ENCODE data around the gene ZNF497. TPM values are rescaled to one million over a fixed set of nuclear protein-coding genes. Genes with fewer than 3 reads are reported as not detected.
A peak's percentile ranks its signal among the peaks of the same experiment; 100 is the strongest.

ZNF497 gene
- total and polyA plus RNA-seq, 2 of the 13 experiments (the other 11 are each of a cell fraction or from before 2014, with no cell fraction given): 1.5 to 1.9 TPM

- TF ChIP-seq ZNF557 (CRISPR knock-in tag; IDR thresholded peaks at IDR 0.05): no peak
- no peak for TF ChIP-seq SRSF1 (optimal IDR thresholded peaks at IDR 0.05; ENCODE audit: low read depth, low read length)
- TF ChIP-seq KMT2B (CRISPR knock-in tag; IDR thresholded peaks at IDR 0.05): peak; percentile 97
- TF ChIP-seq ZNF234 (CRISPR knock-in tag; conservative IDR thresholded peaks at IDR 0.05): no peak
- TF ChIP-seq ZC3H13 (CRISPR knock-in tag; IDR thresholded peaks at IDR 0.05): peak; percentile 96
- no peak for TF ChIP-seq NR2F6 (IDR thresholded peaks at IDR 0.05)
- TF ChIP-seq NR2F6 (CRISPR knock-in tag; IDR thresholded peaks at IDR 0.05): peak; percentile 27; the same call in 1 of the 2 replicates
- TF ChIP-seq, protein P1, sequence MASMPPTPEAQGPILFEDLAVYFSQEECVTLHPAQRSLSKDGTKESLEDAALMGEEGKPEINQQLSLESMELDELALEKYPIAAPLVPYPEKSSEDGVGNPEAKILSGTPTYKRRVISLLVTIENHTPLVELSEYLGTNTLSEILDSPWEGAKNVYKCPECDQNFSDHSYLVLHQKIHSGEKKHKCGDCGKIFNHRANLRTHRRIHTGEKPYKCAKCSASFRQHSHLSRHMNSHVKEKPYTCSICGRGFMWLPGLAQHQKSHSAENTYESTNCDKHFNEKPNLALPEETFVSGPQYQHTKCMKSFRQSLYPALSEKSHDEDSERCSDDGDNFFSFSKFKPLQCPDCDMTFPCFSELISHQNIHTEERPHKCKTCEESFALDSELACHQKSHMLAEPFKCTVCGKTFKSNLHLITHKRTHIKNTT (CRISPR knock-in tag; IDR thresholded peaks at IDR 0.05): 0 out of 2 replicates have a peak, but pooled peaks have one; percentile 39
- TF ChIP-seq DDIT3 (CRISPR knock-in tag; IDR thresholded peaks at IDR 0.05): no peak
- peak; percentile 53; the same call in 1 of the 2 replicates for TF ChIP-seq ZNF780A (CRISPR knock-in tag; IDR thresholded peaks at IDR 0.05)
- no peak for TF ChIP-seq RFX1 (IDR thresholded peaks at IDR 0.05)
- peak; percentile 48; the same call in 1 of the 2 replicates for TF ChIP-seq ZNF790 (CRISPR knock-in tag; IDR thresholded peaks at IDR 0.05; ENCODE audit: borderline replicate concordance)
- peak; percentile 45; the same call in 1 of the 2 replicates for TF ChIP-seq FOSL2 (CRISPR knock-in tag; IDR thresholded peaks at IDR 0.05)
- TF ChIP-seq RAD51 (IDR thresholded peaks at IDR 0.05; ENCODE audit: borderline replicate concordance): no peak
- peak; percentile 22 for TF ChIP-seq PRDM10 (CRISPR knock-in tag; IDR thresholded peaks at IDR 0.05; ENCODE audit: low read depth)
- TF ChIP-seq EED (CRISPR knock-in tag; IDR thresholded peaks at IDR 0.05): peak; percentile 83; the same call in 1 of the 2 replicates
- no peak for TF ChIP-seq ZNF468 (CRISPR knock-in tag; IDR thresholded peaks at IDR 0.05)
- peak in 1 of 2 experiments; percentile 40; a peak in 1 of 4 replicates for TF ChIP-seq EP300 (IDR thresholded peaks at IDR 0.05; ENCODE audit: low read depth in 2 of 2, low read length in 2 of 2)
- 0 out of 2 replicates have a peak, but pooled peaks have one; percentile 10 for TF ChIP-seq EP300 (CRISPR knock-in tag; IDR thresholded peaks at IDR 0.05; ENCODE audit: borderline replicate concordance)
- no peak for TF ChIP-seq SNRNP70 (IDR thresholded peaks at IDR 0.05; ENCODE audit: low read depth, low read length)
- TF ChIP-seq ZBTB2 (CRISPR knock-in tag; IDR thresholded peaks at IDR 0.05; ENCODE audit: low read depth): peak; percentile 71; the same call in 1 of the 2 replicates
- peak; percentile 85 to 89; a peak in 3 of 4 replicates for TF ChIP-seq KLF16 (CRISPR knock-in tag; IDR thresholded peaks at IDR 0.05)
- TF ChIP-seq ZNF207 (IDR thresholded peaks at IDR 0.05; ENCODE audit: borderline replicate concordance): no peak
- TF ChIP-seq TCF12 (IDR thresholded peaks at IDR 0.05): no peak
- no peak for TF ChIP-seq TCF12 (CRISPR knock-in tag; IDR thresholded peaks at IDR 0.05)
Observed at GRCh38 chr19:58326914-58327726, 35.4 kb downstream of the ZNF497 start, which contains the start of gene ZSCAN22 (continued).
